WTC11 (cell line): ENCODE data around the gene MZT2B. TPM values are rescaled to one million over a fixed set of nuclear protein-coding genes. Genes with fewer than 3 reads are reported as not detected.
A peak's percentile ranks its signal among the peaks of the same experiment; 100 is the strongest.
"Not testable (repeated sequence)": the region's sequence is repeated elsewhere in the genome, so short reads cannot be mapped to it uniquely, and the experiment has no call there.

Experiments used
- ATAC-seq: fragments of 200-7000 bp; cut with Tn5 transposase; 2 replicates; pipeline ENCODE4 v1.10.0; 2021; ENCODE audit warnings: mild to moderate bottlenecking, moderate library complexity
- Bru-seq: library from RNA; stranded (reverse); fragments of 400-500 nt; gene quantifications from one replicate; lab custom pipeline; 2021; lab: Mats Ljungman, UMichigan
- CTCF ChIA-PET: fragments of 300-600 bp; sonication (Branson Sonifier 250); formaldehyde crosslinking; loops from one replicate; lab custom pipeline; 2021; ENCODE audit warnings: antibody characterized with exemption; lab: Charles Lee
- POLR2A ChIA-PET: fragments of 350-600 bp; sonication (Branson Sonifier 250); formaldehyde crosslinking; loops from one replicate; lab custom pipeline; 2021; ENCODE audit warnings: antibody characterized with exemption; lab: Charles Lee
- DNase-seq: peaks from one replicate; pipeline ENCODE4 v3.0.0; 2021; ENCODE audit warnings: low spot score
- H3K27ac Mint-ChIP-seq: 2 replicates; pipeline ENCODE4 v1.8.0; 2021; ENCODE audit warnings: mixed read lengths
- H3K27me3 Mint-ChIP-seq: 2 replicates; pipeline ENCODE4 v1.8.0; 2021; ENCODE audit warnings: low read depth, mild to moderate bottlenecking, moderate library complexity, mixed read lengths
- H3K36me3 Mint-ChIP-seq: 2 replicates; pipeline ENCODE4 v1.8.0; 2021; ENCODE audit warnings: mixed read lengths
- H3K4me1 Mint-ChIP-seq: 2 replicates; pipeline ENCODE4 v1.8.0; 2022; ENCODE audit warnings: mixed read lengths
- H3K4me3 Mint-ChIP-seq: 2 replicates; pipeline ENCODE4 v1.8.0; 2021; ENCODE audit warnings: mild to moderate bottlenecking, moderate library complexity, mixed read lengths
- H3K9me3 Mint-ChIP-seq: 2 replicates; pipeline ENCODE4 v1.8.0; 2021; ENCODE audit warnings: mixed read lengths
- MYBL2 ChIP-seq: sonication (generic); formaldehyde crosslinking; IDR thresholded peaks from 2 replicates; pipeline ENCODE4 v1.8.1; 2023; ENCODE audit warnings: mild to moderate bottlenecking, moderate library complexity, missing genetic modification reagents
- SP1 ChIP-seq: sonication (generic); formaldehyde crosslinking; conservative IDR thresholded peaks from 2 replicates; pipeline ENCODE4 v1.8.1; 2022; ENCODE audit warnings: missing genetic modification reagents
- TEAD1 ChIP-seq: sonication (generic); formaldehyde crosslinking; IDR thresholded peaks from 2 replicates; pipeline ENCODE4 v1.8.0; 2022; ENCODE audit warnings: mild to moderate bottlenecking, missing genetic modification reagents
- TP53 ChIP-seq: sonication (generic); formaldehyde crosslinking; IDR thresholded peaks from 2 replicates; pipeline ENCODE4 v1.8.1; 2023; ENCODE audit warnings: mild to moderate bottlenecking, missing genetic modification reagents
- ZBTB21 ChIP-seq: sonication (generic); formaldehyde crosslinking; IDR thresholded peaks from 2 replicates; pipeline ENCODE4 v1.8.1; 2023; ENCODE audit warnings: mild to moderate bottlenecking, missing genetic modification reagents, borderline replicate concordance
- ZNF423 ChIP-seq: fragments of 250-450 bp; sonication (Bioruptor Pico); IDR thresholded peaks from 2 replicates; pipeline ENCODE4 v2.1.2; 2022; ENCODE audit warnings: mild to moderate bottlenecking, moderate library complexity
- long read RNA-seq, 3 experiments: library from RNA in 1 of 3; library from capped mRNA in 1 of 3; library from polyadenylated mRNA in 1 of 3; unstranded in 2 of 3; stranded (forward) in 1 of 3; transcript quantifications; one replicate each; pipeline ENCODE4 v2.0.0, GENCODE V29; 2021
- total RNA-seq: library from RNA; stranded (reverse); gene quantifications from 3 replicates; pipeline ENCODE4 v1.2.3, GENCODE V29; 2021
- TF ChIP-seq, protein P1 (sequence below): fragments of 200-600 bp; IDR thresholded peaks from 2 replicates; pipeline ENCODE4 v1.8.0; 2022; ENCODE audit warnings: antibody characterized with exemption
- TF ChIP-seq, protein P2 (sequence below): sonication (generic); formaldehyde crosslinking; IDR thresholded peaks from 2 replicates; pipeline ENCODE4 v1.8.0; 2022; ENCODE audit warnings: mild to moderate bottlenecking, missing genetic modification reagents
- TF ChIP-seq, protein P3 (sequence below): sonication (generic); formaldehyde crosslinking; IDR thresholded peaks from 2 replicates; pipeline ENCODE4 v1.8.1; 2023; ENCODE audit warnings: mild to moderate bottlenecking, missing genetic modification reagents, moderate library complexity

MZT2B gene, protein sequence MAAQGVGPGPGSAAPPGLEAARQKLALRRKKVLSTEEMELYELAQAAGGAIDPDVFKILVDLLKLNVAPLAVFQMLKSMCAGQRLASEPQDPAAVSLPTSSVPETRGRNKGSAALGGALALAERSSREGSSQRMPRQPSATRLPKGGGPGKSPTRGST
- total RNA-seq, result 183 to 225 TPM (median 220 TPM) in 3 replicates
- percentile 66 among the genes with signal in this experiment for Bru-seq, nascent RNA
- long read RNA-seq, experiment 1, transcript MZT2B-201 (3 exons, 933 nt), result major isoform, 121 of 144 reads
- long read RNA-seq, experiment 1, partial matches to known transcripts, result 2 of 144 reads
- long read RNA-seq, experiment 1, other reads (novel, unspliced or antisense), result 10 of 144 reads
- long read RNA-seq, experiment 2, transcript MZT2B-201 (3 exons, 933 nt), result major isoform, 170 of 208 reads
- long read RNA-seq, experiment 2, transcript MZT2B-203 (3 exons, 455 nt), result minor isoform, 5 of 208 reads
- long read RNA-seq, experiment 2, transcript MZT2B-206 (2 exons, 480 nt), result minor isoform, 9 of 208 reads
- long read RNA-seq, experiment 2, partial matches to known transcripts, result 1 of 208 reads
- long read RNA-seq, experiment 2, other reads (novel, unspliced or antisense), result 21 of 208 reads
- long read RNA-seq, experiment 3, partial matches to known transcripts, result 0 of 1 reads
- long read RNA-seq, experiment 3, other reads (novel, unspliced or antisense), result 0 of 1 reads

DNA sequence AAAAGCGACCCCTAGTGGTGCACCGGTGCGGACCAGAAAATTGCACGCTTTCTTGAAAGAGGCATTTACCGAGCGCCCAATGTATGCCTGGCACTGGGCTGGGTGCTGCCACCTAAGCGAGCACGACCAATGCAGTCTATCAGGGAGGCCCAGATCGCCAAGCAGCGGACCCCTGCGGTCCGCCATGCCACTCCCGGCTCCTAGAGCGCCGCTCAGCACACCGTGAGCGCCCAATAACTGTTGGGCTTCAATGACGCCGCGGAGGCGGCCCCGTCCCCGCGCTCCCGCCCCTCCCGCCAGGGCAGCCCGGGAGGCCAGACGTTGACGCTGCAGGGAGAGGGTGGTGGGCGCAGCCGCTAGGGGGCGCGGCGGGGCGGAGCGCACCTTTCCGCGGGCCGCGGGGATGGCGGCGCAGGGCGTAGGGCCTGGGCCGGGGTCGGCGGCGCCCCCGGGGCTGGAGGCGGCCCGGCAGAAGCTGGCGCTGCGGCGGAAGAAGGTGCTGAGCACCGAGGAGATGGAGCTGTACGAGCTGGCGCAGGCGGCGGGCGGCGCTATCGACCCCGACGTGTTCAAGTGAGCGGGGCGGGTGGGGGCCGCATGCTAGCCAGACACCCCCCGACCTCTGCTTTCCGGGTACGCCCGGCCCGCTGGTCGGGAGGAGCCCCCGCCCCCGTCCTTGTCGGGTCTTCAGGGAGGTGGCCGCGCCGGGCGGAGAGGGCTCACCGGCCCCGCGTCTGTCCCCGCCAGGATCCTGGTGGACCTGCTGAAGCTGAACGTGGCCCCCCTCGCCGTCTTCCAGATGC lies at the start of gene MZT2B:
TSS of gene MZT2B (plus strand) at position 383 of the 803 bp plus-strand sequence. CDS start at position 404, 21 bp downstream.
- H3K27ac Mint-ChIP-seq, result peak within 1 kb of the TSS; percentile 94
- not testable (repeated sequence) for H3K36me3 Mint-ChIP-seq, H3K27me3 Mint-ChIP-seq
- POLR2A ChIA-PET, result interaction anchor here (1.0 to 1.5 kb wide), 2 partner anchors 160 to 161 kb away, joined by 5 to 6 read pairs; partner anchors contain the start of gene IMP4
- ATAC-seq, result peak; percentile 74
- TF ChIP-seq, protein P1, sequence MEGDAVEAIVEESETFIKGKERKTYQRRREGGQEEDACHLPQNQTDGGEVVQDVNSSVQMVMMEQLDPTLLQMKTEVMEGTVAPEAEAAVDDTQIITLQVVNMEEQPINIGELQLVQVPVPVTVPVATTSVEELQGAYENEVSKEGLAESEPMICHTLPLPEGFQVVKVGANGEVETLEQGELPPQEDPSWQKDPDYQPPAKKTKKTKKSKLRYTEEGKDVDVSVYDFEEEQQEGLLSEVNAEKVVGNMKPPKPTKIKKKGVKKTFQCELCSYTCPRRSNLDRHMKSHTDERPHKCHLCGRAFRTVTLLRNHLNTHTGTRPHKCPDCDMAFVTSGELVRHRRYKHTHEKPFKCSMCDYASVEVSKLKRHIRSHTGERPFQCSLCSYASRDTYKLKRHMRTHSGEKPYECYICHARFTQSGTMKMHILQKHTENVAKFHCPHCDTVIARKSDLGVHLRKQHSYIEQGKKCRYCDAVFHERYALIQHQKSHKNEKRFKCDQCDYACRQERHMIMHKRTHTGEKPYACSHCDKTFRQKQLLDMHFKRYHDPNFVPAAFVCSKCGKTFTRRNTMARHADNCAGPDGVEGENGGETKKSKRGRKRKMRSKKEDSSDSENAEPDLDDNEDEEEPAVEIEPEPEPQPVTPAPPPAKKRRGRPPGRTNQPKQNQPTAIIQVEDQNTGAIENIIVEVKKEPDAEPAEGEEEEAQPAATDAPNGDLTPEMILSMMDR, result peak; percentile 69; the same call in 1 of the 2 replicates
- peak; percentile 75; the same call in 1 of the 2 replicates for TF ChIP-seq TEAD1 (CRISPR knock-in tag)
- TF ChIP-seq, protein P2, sequence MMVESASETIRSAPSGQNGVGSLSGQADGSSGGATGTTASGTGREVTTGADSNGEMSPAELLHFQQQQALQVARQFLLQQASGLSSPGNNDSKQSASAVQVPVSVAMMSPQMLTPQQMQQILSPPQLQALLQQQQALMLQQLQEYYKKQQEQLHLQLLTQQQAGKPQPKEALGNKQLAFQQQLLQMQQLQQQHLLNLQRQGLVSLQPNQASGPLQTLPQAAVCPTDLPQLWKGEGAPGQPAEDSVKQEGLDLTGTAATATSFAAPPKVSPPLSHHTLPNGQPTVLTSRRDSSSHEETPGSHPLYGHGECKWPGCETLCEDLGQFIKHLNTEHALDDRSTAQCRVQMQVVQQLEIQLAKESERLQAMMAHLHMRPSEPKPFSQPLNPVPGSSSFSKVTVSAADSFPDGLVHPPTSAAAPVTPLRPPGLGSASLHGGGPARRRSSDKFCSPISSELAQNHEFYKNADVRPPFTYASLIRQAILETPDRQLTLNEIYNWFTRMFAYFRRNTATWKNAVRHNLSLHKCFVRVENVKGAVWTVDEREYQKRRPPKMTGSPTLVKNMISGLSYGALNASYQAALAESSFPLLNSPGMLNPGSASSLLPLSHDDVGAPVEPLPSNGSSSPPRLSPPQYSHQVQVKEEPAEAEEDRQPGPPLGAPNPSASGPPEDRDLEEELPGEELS (CRISPR knock-in tag), result peak; percentile 86
- TF ChIP-seq SP1 (CRISPR knock-in tag), result peak; percentile 49
- TF ChIP-seq ZNF423 (CRISPR knock-in tag), result peak; percentile 73; the same call in 1 of the 2 replicates
- TF ChIP-seq, protein P3, sequence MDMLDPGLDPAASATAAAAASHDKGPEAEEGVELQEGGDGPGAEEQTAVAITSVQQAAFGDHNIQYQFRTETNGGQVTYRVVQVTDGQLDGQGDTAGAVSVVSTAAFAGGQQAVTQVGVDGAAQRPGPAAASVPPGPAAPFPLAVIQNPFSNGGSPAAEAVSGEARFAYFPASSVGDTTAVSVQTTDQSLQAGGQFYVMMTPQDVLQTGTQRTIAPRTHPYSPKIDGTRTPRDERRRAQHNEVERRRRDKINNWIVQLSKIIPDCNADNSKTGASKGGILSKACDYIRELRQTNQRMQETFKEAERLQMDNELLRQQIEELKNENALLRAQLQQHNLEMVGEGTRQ (CRISPR knock-in tag), result peak; percentile 16; the same call in 1 of the 2 replicates
- peak; percentile 56; the same call in 1 of the 2 replicates for TF ChIP-seq TP53 (CRISPR knock-in tag)
- TF ChIP-seq, all 79 proteins: peak for 7; not testable (repeated sequence) for 72
- not testable (repeated sequence) for H3K4me1 Mint-ChIP-seq, H3K9me3 Mint-ChIP-seq
- DNase-seq, result peak; percentile 85
- CTCF ChIA-PET, result interaction anchor here (0.8 to 1.5 kb wide), 9 partner anchors 71 to 615 kb away, joined by 3 to 10 read pairs (median 4); a partner anchor contains a TSS
- H3K4me3 Mint-ChIP-seq, result peak within 1 kb of the TSS; percentile 98

DNA sequence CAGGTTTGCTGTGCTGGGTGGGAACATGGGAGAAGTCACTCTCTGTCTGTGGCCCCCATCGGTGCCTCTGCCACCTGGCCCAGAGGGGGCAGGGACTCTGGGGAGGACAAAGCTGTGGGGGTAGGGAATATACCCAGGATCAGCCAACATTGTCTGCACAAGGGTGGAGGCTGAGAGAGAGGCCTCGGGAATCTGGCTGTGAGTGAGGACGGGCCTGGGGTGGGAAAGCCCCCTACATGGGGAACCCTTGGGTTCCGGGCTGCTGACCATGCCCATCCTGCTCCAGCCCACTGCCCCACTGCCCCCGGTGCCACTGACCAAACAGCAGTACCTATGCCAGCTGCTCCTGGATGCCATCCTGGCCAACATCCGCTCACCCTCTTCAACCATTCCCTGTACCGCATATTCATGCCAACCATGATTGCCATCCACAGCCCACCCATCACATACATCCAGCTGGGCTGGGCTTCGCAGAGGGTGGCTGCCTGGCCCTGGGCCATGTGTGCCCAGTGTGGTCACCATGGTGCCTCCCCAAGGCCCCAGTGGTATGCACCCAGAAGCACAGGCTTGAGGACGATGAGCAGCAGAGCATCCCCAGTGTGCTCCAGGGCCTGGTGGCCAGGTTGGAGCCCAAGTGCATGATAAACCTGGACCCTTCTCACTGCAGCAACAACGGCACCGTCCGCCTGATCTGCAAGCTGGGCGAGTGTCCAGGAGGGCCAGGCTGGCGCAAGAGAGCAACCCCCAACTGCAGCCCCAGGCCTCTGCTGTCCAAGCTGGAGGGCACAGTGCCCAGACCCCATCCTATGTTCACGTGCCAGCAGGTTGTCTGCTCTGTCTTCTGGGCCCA lies 46.1 kb upstream of the MZT2B start:
- H3K4me3 Mint-ChIP-seq, result no peak overlapping the region
- ChIA-PET POLR2A (no interaction called here), CTCF (no interaction called here)
- DNase-seq (no peak), ATAC-seq (no peak)
- H3K4me1 Mint-ChIP-seq, result peaks cover 16% of the 10 kb centered on the region
- no peaks in the 10 kb centered on the region for H3K9me3 Mint-ChIP-seq
- H3K27ac Mint-ChIP-seq, result no peak overlapping the region
- TF ChIP-seq ZBTB21 (CRISPR knock-in tag) (no peak), MYBL2 (CRISPR knock-in tag) (no peak)
- TF ChIP-seq, all 79 proteins: peak for 0
- Mint-ChIP-seq H3K27me3 (no peaks in the 10 kb centered on the region), H3K36me3 (no peaks in the 10 kb centered on the region)

DNA sequence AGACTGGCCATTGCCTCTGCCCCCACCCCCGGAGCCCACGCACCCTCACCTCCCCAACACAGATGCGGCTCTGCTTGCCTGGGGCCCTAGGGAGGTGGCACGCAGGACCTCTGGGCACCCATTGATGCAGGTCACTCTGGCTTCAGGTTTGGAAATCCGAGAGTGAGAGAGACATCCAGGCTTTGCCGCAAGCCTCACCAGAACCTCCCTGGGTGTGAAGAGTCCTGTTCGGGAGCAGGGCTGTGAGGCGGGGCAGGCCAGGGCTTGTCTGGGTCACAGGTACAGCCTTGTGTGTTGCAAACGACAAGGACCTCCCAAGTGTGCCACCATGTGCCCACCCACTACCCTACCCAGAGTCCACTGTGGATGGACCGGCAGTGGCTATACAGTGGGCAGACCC lies 45.5 kb upstream of the MZT2B start:
- DNase-seq, CTCF ChIA-PET, H3K27me3 Mint-ChIP-seq, H3K9me3 Mint-ChIP-seq, H3K27ac Mint-ChIP-seq, H3K4me3 Mint-ChIP-seq, H3K36me3 Mint-ChIP-seq, POLR2A ChIA-PET, ATAC-seq: not testable (repeated sequence)
- H3K4me1 Mint-ChIP-seq, result peaks cover 16% of the 10 kb centered on the region

DNA sequence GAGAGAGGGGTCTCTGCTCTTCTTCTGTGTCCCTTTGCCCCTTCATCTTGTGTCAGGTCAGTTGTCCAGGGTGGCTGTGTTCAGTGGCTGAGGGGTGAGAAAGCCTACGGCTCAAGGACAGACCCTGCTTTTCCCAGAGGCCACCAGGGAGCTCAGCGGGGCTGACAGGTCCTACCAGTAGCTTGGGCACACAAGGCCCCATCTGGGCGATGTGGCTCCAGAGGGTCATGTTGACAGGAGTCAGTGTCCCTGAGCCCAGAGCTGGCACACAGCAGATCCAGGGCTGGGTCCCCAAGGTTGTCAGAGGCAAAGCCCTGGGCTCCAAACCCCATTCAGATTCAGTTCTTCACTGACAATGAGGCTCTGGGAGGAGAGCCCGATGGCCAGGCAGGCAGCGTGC lies 44.9 kb upstream of the MZT2B start:
- H3K9me3 Mint-ChIP-seq, H3K4me3 Mint-ChIP-seq: not testable (repeated sequence)

DNA sequence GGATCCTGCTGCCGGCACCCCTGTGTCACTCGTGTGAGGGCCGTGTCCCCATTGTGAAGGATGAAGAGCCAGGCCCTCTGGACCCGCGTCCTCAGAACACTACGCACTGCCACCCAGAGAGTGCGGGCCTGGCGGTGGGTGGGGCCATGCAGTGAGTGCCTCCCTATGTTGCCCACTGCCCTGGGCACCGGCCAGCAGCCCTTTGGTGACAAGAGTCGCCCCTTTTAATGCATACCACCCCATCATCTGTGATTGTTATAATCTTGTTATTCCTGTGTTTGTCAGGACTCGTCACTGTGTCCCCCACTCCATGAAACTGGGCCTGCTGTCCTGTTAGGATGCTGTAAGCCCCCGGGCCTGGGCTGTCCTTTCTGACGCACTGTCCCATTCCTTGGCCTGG lies 43.7 kb upstream of the MZT2B start:
- H3K36me3 Mint-ChIP-seq, H3K27ac Mint-ChIP-seq, H3K4me3 Mint-ChIP-seq, CTCF ChIA-PET, H3K27me3 Mint-ChIP-seq, H3K4me1 Mint-ChIP-seq, H3K9me3 Mint-ChIP-seq, DNase-seq, ATAC-seq, POLR2A ChIA-PET: not testable (repeated sequence)

More for the DNA sequence above, 44.9 kb upstream of the MZT2B start:
- POLR2A ChIA-PET, H3K27me3 Mint-ChIP-seq, H3K36me3 Mint-ChIP-seq, DNase-seq, H3K27ac Mint-ChIP-seq, CTCF ChIA-PET, ATAC-seq: not testable (repeated sequence)
- peaks cover 11% of the 10 kb centered on the region for H3K4me1 Mint-ChIP-seq

DNA sequence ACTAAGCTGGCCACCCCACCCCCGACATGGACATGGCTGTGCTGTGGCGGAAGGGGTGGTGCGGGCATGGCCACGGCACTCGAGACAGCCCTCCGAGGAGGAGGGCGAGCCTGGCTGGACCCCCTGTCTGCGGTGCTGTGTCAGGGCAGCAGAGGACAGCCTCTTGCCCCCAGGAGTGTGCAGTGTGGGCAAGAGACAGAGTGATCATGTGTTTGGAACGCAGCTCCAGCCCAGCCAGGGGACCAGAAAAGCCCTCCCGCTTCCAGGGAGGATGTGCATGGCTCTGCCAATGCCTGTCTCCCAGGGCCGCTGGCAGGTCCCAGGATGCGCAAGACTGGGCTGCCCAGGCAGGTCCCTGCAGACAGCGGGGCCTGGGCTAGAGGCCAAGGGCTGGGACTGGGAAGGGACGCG lies 43.2 kb upstream of the MZT2B start:
- POLR2A ChIA-PET, H3K27me3 Mint-ChIP-seq, H3K27ac Mint-ChIP-seq, H3K36me3 Mint-ChIP-seq, H3K4me1 Mint-ChIP-seq, ATAC-seq, DNase-seq, CTCF ChIA-PET, H3K4me3 Mint-ChIP-seq, H3K9me3 Mint-ChIP-seq: not testable (repeated sequence)
